Right lobe of liver (tissue), 6 donors: ENCODE measurements around the gene ALDH3A2. TPM values are rescaled to one million over a fixed set of nuclear protein-coding genes. Genes with fewer than 3 reads are reported as not detected.

ENCODE experiments used
- ATAC-seq, 4 donors: fragments of 200-7000 bp; cut with Tn5 transposase; one replicate each; pipeline ENCODE4 v1.9.1; 2020; ENCODE audit warnings: mild to moderate bottlenecking in 4 of 4, moderate library complexity in 4 of 4
- DNase-seq, 3 donors: peaks; one replicate each; pipeline ENCODE4 v3.0.0-alpha.2; 2020
- H3K27ac ChIP-seq, 3 donors: fragments of 200-600 bp; one replicate each; pipeline ENCODE4 v1.8.0; 2022
- H3K27me3 ChIP-seq, 2 donors: fragments of 200-600 bp; one replicate each; pipeline ENCODE4 v1.8.0; 2022
- H3K36me3 ChIP-seq, 4 donors: fragments of 200-600 bp; sonication (generic) in 1 of 4; one replicate each; pipeline versions ENCODE4 v1.5.1 to v1.8.0; 2017 to 2022; ENCODE audit warnings: control low read depth in 1 of 4
- H3K4me1 ChIP-seq, 4 donors: fragments of 200-600 bp; sonication (generic) in 1 of 4; one replicate each; pipeline versions ENCODE4 v1.5.1 to v1.8.0; 2017 to 2022; ENCODE audit warnings: control low read depth in 1 of 4
- H3K4me3 ChIP-seq, 3 donors: fragments of 200-600 bp; one replicate each; pipeline ENCODE4 v1.8.0; 2022
- H3K9me3 ChIP-seq, 4 donors: fragments of 200-600 bp; sonication (generic) in 1 of 4; one replicate each; pipeline versions ENCODE4 v1.5.1 to v1.8.0; 2017 to 2022; ENCODE audit warnings: control low read depth in 1 of 4
- POLR2A ChIP-seq: fragments of 450-650 bp; IDR thresholded peaks from one replicate; pipeline ENCODE4 v1.6.1; 2017; ENCODE audit warnings: antibody characterized with exemption, mild to moderate bottlenecking
- WGBS: methylation state at CpG from one replicate; pipeline ENCODE4 v1.1.6; 2018; ENCODE audit warnings: low coverage, low lambda C conversion rate; ENCODE audit not compliant: insufficient coverage; ENCODE audit errors: missing lambda C conversion rate; 5-methylcytosine and 5-hydroxymethylcytosine counted together
- intact Hi-C, 2 donors: fragments of 100-400 bp; cut with DNase I; formaldehyde crosslinking; loops; one replicate each; pipeline versions ENCODE4 v1.11.2 to v1.14.1; 2022
- total RNA-seq, 6 experiments: library from RNA; depleted of rRNA in 2 of 6; stranded (reverse); fragments of >200 nt in 2 of 6; fragmentation: NEBNext Ultra II Directional in 3 of 6; extraction: Animal tissue kit (Norgen Biotek cat#: 25700) in 3 of 6; gene quantifications; one replicate each; pipeline versions ENCODE4 v1.1.0 to v1.2.4, GENCODE V29; 2016 to 2023
- TF ChIP-seq, protein P1 (sequence below), 4 donors: fragments of 200-600 bp in 3 of 4; fragments of 450-650 bp in 1 of 4; IDR thresholded peaks; one replicate each; pipeline versions ENCODE4 v1.5.1 to v1.8.0; 2016 to 2022; ENCODE audit warnings: antibody characterized with exemption in 4 of 4, mild to moderate bottlenecking in 2 of 4
- donor health status: DM: no; HTN: yes; CAD: no.
- donor health status: DM: no; HTN: no; CAD: no.
- donor health status: DM: no; HTN: no; CAD: no.
- donor health status: DM: no; HTN: yes; CAD: no.
- donor health status: DM: no; HTN: yes; CAD: no.

ALDH3A2 gene
- total RNA-seq, 6 experiments from 2014 or later: 102 to 264 (median 182) TPM

DNA sequence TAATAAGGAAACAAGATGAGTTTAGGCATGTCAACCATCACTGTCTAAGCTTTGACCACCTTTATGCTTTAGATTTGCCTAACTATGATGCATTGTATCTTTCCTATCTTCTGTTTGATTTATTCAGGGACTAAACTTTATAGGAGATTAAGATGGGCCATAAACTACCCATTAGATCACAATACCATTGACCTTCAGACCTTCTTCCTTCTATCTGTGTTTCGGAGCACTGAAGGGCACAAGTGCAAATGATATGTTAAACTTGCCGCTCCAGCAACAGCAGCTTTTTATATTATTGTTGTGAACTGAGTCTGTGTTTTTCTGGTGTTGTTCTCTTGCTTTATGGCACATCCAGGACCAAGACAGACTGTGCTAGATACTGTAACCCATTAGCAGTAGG lies 16.6 kb upstream of the ALDH3A2 start:
- TF ChIP-seq, protein P1, sequence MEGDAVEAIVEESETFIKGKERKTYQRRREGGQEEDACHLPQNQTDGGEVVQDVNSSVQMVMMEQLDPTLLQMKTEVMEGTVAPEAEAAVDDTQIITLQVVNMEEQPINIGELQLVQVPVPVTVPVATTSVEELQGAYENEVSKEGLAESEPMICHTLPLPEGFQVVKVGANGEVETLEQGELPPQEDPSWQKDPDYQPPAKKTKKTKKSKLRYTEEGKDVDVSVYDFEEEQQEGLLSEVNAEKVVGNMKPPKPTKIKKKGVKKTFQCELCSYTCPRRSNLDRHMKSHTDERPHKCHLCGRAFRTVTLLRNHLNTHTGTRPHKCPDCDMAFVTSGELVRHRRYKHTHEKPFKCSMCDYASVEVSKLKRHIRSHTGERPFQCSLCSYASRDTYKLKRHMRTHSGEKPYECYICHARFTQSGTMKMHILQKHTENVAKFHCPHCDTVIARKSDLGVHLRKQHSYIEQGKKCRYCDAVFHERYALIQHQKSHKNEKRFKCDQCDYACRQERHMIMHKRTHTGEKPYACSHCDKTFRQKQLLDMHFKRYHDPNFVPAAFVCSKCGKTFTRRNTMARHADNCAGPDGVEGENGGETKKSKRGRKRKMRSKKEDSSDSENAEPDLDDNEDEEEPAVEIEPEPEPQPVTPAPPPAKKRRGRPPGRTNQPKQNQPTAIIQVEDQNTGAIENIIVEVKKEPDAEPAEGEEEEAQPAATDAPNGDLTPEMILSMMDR (IDR thresholded peaks at IDR 0.05): no peak
- no peak for TF ChIP-seq POLR2A
- no peak for ATAC-seq
- Histone ChIP-seq H3K9me3 (no peaks in the 10 kb centered on the region), H3K27ac (no peak overlapping the region), H3K36me3 (no peaks in the 10 kb centered on the region), H3K4me1 (peaks cover 0 to 33% (median 2%) of the 10 kb centered on the region in 4 donors), H3K27me3 (no peaks in the 10 kb centered on the region), H3K4me3 (no peak overlapping the region)
- 79% methylated on average over 2 of the region's 2 CpGs for WGBS
- no peak for DNase-seq
- intact Hi-C loops: no loop called here

DNA sequence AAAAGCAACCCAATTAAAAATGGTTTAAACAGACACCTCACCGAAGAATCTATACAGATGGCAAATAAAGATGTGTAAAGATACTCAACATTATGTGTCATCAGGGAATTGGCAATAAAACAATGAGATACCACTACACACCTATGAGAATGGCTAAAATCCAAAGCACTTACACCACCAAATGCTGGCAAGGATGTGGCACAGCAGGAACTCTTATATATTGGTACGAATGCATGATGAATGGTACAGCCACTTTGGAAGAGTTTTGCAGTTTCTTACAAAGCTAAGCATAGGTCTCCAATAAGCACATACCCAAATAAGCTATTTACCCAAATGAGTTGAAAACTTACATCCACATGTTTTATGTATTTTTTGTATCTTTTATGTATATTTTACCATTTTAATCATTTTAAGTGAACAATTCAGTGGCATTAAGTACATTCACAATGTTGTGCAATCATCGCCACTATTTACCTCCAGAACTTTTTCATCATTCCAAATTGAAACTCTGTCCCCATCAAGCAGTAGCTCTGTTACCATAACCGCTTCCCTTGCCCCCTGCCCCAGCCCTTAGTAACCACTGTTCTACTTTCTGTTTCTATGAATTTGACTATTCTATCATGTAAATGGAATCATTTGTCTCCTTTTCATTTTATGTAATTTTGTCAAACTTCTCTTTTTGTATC lies 6.7 kb upstream of the ALDH3A2 start:
- Histone ChIP-seq H3K36me3 (no peaks in the 10 kb centered on the region), H3K4me3 (peak overlapping the region in 1 of 3 donors; percentile 17), H3K27ac (peak overlapping the region; percentile 51 to 96 (median 90)), H3K9me3 (no peaks in the 10 kb centered on the region), H3K4me1 (peaks cover 0 to 37% (median 15%) of the 10 kb centered on the region in 4 donors), H3K27me3 (no peaks in the 10 kb centered on the region)
- no peak for TF ChIP-seq POLR2A
- TF ChIP-seq, protein P1 (IDR thresholded peaks at IDR 0.05): no peak
- ATAC-seq (peak; percentile 29 to 67 (median 46)), DNase-seq (no peak)
- intact Hi-C loops: loop anchor here in 1 of 2 donors (10.0 kb wide), 1 partner anchor 87 kb away; no protein-coding TSS in a partner anchor
- 32% methylated on average over 3 of the region's 4 CpGs for WGBS

DNA sequence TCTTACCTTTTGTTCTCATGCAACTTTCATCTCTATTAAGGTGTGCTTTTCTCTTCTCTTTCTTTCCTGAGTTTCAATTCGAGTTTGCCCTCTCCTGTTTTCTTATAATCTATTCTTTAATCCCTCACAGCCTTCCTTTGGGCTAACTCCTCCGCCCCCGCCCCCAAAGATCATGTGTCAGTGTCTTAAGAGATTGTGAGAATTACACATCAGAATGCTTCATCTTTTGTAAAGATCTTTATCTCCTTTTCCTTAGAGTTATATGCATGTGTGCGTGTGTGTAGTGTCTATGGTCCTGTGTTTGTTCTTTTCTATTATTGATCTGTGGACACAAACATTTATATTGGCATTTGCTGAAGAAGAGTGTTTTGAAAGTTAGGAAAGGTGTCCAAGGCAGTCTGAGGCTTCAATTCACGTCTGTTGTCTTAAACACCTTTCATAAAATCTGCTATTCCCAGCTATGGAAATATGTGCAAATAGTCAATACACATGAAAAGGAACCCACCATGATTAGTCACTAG lies 6.1 kb upstream of the ALDH3A2 start:
- peak overlapping the region in 2 of 3 donors; percentile 17 for H3K4me3 ChIP-seq
- peak overlapping the region; percentile 51 to 96 (median 90) for H3K27ac ChIP-seq
- H3K9me3 ChIP-seq: no peaks in the 10 kb centered on the region
- intact Hi-C loops: loop anchor here in 1 of 2 donors (10.0 kb wide), 1 partner anchor 88 kb away; no protein-coding TSS in a partner anchor
- H3K27me3 ChIP-seq: no peaks in the 10 kb centered on the region
- peaks cover 0 to 37% (median 17%) of the 10 kb centered on the region in 4 donors for H3K4me1 ChIP-seq
- ATAC-seq: peak; percentile 29 to 64 (median 53)
- DNase-seq: no peak
- no peaks in the 10 kb centered on the region for H3K36me3 ChIP-seq
- TF ChIP-seq, protein P1 (IDR thresholded peaks at IDR 0.05): no peak
- TF ChIP-seq POLR2A: no peak
- 21% methylated on average over 5 of the region's 5 CpGs for whole genome bisulfite sequencing

DNA sequence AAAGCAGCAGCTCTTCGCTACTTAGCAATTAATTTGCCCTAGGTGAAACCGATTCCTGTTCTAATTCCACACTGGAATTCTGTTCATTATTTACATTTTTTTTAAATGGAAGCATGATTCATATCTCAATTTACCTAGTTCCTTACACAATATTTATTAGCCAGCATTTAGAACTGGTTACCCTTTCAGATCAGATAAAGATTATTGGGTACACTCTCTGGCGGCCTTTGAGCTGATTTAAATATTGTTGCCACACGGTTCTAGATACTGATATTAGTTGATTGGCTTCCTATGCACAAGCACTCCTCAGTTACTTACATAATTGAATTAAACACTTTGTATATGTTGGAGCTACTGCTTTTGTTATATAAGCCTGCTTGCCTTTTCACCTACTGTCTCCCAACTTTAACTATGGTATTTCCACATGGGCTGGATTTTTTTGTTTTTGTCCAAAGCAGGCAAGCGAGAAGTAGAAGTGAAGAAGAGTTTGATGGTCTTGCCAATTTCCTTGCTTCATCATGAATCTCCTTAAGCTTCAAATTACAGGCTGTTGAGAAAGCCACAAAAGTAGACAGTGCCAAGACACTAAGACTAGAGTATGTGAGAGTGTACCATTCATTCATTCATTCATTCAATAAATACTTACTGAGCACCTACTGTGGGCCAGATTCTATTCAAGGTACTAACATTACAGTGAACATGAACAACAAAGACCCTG lies 3.9 kb upstream of the ALDH3A2 start:
- peak overlapping the region in 2 of 3 donors; percentile 20 to 59 for H3K4me3 ChIP-seq
- H3K4me1 ChIP-seq: peaks cover 0 to 37% (median 18%) of the 10 kb centered on the region in 4 donors
- H3K27me3 ChIP-seq: no peaks in the 10 kb centered on the region
- H3K9me3 ChIP-seq: no peaks in the 10 kb centered on the region
- 46% methylated on average over 5 of the region's 5 CpGs for WGBS
- peak overlapping the region; percentile 90 to 97 (median 96) for H3K27ac ChIP-seq
- no peak for DNase-seq
- TF ChIP-seq, protein P1 (IDR thresholded peaks at IDR 0.05): no peak
- no peak for TF ChIP-seq POLR2A
- H3K36me3 ChIP-seq: no peaks in the 10 kb centered on the region
- intact Hi-C loops: loop anchor here in 1 of 2 donors (10.0 kb wide), 1 partner anchor 90 kb away; no protein-coding TSS in a partner anchor
- ATAC-seq: no peak
